DLD1 (cell line): ENCODE results near the gene PARP11.

Source experiments
- in situ Hi-C: cut with HindIII; loops from 2 replicates; pipeline ENCODE4 v1.10.0; 2017; ENCODE audit warnings: low sequenced_read_pairs

The PARP11 gene

DNA sequence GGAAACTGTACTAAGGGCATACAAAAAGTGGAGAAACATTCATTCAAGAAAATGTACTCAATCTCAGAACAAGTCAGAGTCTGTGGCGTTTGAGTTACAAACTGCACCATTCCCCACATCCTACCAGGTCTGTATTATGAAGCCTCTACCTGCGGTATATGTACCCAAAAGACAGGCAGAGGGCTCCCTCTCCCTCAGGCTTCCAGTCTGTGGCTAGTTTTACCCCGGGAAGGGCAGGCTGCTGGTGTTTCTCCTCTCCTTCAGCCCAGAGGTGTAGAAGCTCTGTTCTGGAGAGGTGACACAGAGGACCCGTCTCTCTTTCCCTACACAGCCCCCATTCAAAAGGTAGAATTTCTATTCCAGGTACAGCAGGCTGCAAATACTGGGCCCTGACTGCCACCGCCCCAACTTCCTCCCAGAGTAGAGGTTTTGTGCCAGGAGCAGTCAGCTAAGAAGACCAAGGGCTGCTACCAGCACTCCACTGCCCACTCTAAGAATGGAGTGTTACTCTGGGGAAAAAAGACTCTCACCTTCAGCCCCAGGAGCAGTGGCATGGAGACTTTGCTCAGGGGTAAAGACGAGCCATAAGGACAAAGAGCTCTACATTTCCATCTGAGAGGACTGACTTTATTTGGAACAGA, 39.4 kb downstream of the PARP11 start:
- in situ Hi-C loops, result no loop called here

DNA sequence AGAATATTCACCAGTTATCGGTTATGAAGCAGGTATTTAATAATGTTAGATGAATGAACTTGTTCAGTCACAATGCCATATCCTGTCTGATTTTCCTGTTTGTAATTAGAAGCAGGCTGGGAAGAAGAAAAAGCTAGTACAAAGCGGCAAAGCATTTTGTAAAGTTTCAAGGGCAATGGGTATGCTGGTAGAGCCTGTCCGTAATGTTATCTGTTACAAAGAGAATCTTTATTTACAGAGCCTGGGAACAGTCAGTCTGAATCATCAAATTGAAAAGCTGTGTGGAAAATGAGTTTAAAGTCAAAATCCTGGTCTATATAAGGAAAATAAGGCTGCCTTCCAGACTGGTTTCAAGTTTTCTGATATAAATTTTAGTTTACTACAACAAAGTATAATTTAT, 40.5 kb downstream of the PARP11 start:
- in situ Hi-C loops, result no loop called here

GRCh38 chr12:3828888-3829287, 44.3 kb downstream of the PARP11 start:
- in situ Hi-C loops, result no loop called here

GRCh38 chr12:3827301-3828000, 45.7 kb downstream of the PARP11 start:
- in situ Hi-C loops, result no loop called here

GRCh38 chr12:3821441-3821840, 51.8 kb downstream of the PARP11 start:
- in situ Hi-C loops, result loop anchor here (25.0 kb wide), 1 partner anchor 734 kb away; the partner anchor contains the start of gene TSPAN9

- in situ Hi-C loops, result loop anchor here (25.0 kb wide), 1 partner anchor 733 kb away; the partner anchor contains the start of gene TSPAN9
Observed at GRCh38 chr12:3820122-3820521, 53.1 kb downstream of the PARP11 start.

DNA sequence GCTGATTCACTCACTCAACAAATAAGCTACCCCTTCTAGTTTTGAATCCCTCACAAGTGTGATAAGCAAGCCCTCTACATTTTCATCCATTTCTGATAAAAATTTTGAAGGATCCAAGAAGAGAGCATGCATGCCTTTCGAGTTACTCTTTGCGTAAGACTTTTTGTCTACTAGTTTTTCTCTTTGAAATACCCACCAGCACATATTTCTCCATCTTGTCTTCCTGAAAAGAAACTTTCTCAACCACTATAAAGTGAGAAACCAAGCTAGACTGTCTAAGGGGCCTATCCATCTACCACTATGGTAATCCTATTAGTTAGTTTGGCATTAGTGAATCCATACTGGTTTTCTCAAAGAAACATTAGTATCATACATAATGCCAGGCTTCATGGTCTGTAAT, 56.9 kb downstream of the PARP11 start:
- in situ Hi-C loops, result loop anchor here (25.0 kb wide), 1 partner anchor 729 kb away; the partner anchor contains the start of gene TSPAN9

DNA sequence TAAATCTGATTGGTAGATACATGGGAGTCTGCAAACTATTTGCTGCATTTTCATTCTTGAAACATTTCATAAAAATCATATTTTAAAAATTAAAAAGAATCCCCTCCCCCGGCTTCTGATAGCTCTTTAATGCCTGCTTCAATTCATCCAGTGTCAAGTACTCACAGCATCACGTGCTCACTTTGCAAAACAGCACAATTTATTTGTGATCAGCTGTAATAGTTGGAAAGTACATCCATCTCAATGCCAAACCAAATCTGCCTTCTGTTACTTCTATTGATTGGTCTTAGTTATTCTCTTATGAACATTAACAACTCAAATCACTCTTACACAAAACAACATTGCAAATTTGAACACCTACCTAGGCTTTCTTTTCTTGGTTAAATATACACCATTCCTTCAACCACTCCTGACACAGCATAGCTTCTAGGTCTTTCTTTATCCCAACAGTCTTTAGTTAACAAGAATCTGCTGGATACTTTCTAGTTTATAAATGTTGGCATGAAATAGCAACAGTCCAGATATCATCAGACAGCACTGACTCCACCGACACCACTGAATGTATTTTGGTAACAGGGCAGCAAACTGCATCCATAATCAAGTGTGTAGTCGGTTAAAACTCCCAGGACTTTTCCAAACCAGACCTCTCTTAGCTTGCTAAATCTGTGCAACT, 58.0 kb downstream of the PARP11 start:
- in situ Hi-C loops, result loop anchor here (25.0 kb wide), 1 partner anchor 728 kb away; the partner anchor contains the start of gene TSPAN9

- in situ Hi-C loops, result loop anchor here (25.0 kb wide), 1 partner anchor 723 kb away; the partner anchor contains the start of gene TSPAN9
Observed at GRCh38 chr12:3810540-3810939, 62.7 kb downstream of the PARP11 start.

- in situ Hi-C loops, result loop anchor here (25.0 kb wide), 1 partner anchor 723 kb away; the partner anchor contains the start of gene TSPAN9
Observed at GRCh38 chr12:3810016-3810370, 63.2 kb downstream of the PARP11 start.

GRCh38 chr12:3809357-3810015, 63.7 kb downstream of the PARP11 start:
- in situ Hi-C loops, result loop anchor here (25.0 kb wide), 1 partner anchor 722 kb away; the partner anchor contains the start of gene TSPAN9

DNA sequence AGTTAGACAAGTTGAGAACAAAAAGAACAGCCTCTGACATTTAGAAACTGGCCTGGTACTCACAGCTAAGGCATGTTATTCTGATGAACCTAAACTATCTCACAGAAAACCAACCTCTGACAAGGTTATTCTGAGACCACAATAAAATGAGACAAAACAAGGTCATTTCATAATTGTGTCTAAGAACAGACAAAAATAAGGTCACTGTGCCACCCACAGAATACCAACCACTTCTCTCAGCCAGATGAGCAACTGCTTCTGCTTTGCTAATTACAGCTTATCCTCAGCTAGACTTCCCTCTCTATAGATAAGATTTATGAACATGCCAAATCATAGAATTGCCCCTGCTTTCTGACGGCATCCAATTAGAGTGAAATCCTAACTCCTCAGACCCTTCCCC, 68.1 kb downstream of the PARP11 start:
- in situ Hi-C loops, result loop anchor here (25.0 kb wide), 1 partner anchor 718 kb away; the partner anchor contains the start of gene TSPAN9

DNA sequence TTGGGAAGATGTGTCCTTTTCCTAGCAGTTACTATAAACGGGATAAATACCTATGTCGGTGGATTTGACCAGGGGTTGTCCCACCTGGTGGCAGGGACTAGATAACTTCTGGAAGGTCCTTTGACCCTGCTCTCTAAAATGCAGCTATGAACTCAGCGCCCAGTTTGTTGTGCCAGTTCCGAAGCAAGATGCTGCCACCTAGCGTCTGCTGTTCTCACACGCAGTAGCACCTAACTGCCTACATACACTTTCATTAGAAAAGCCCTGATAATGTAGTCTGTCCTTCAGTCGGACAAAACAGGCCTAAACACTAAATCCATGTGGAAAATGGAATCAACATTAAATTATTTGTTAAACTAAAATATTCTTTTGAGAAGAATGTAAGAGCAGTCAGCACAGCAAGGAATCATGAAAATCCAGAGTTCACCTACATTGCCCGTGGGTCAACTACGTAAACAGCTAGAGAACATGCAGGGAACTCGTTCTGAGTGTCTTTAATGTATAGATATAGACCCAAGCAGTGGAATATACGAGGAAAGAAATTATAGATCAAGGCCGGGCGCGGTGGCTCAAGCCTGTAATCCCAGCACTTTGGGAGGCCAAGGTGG, 69.2 kb downstream of the PARP11 start:
- in situ Hi-C loops, result loop anchor here (25.0 kb wide), 1 partner anchor 717 kb away; the partner anchor contains the start of gene TSPAN9

DNA sequence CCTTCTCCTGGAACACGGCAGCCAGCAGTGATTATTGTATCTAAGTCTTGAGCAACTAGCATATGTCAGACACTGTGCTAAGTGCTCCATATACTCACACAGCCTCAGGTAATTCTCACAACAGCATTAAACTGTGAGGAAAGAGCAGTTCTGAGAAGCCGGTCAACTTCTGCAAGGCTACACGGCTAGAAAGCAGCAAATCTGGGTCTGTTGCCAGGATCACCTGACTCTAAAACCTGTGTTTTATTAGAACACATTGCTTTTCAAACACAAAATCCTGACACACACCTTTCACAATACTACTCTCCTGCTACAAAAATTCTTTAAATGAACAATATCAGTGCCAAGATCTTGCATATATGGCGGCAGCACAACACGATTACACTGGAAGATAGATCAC, 70.5 kb downstream of the PARP11 start:
- in situ Hi-C loops, result loop anchor here (25.0 kb wide), 1 partner anchor 715 kb away; the partner anchor contains the start of gene TSPAN9

GRCh38 chr12:3797531-3798048, 75.6 kb downstream of the PARP11 start:
- in situ Hi-C loops, result no loop called here

- in situ Hi-C loops, result no loop called here
Observed at GRCh38 chr12:3795492-3796133, 77.6 kb downstream of the PARP11 start.

- in situ Hi-C loops, result no loop called here
Observed at GRCh38 chr12:3795066-3795465, 78.1 kb downstream of the PARP11 start.

GRCh38 chr12:3792623-3793288, 80.4 kb downstream of the PARP11 start:
- in situ Hi-C loops, result no loop called here

DNA sequence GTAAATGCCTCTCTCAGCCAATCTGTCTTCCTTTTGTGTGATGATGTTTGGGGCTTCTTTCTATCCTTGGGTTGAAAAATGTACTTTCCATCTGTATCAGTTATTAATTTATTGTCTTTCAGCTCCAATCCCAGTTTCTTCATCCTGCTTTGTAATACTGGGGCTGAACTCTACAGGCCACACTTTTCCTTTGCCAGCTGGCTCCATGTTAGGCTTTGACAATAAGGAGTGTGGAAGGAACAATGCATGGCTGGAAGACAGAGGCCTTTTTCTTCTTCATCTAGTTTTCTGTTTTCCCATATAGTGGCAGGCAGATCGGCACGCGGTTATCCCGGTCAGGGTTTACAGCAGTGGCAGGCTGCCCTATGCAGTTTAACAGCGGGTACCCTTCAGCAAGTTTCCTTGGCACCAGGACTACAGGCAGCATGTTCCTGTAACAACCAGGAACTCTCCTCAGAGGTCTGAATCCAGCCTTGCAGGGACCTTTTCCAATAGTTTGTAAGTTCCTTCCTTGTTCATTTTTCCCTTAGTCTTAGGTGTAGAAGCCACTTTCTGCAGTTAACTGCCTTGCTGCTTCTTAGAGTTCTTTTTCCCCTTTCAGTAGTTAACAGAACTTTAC, 81.8 kb downstream of the PARP11 start:
- in situ Hi-C loops, result no loop called here
